ENCODE data around the gene CYB5R2.

CYB5R2 gene

GRCh38 chr11:7670641-7671040, 2.7 kb downstream of the CYB5R2 start:
- Histone ChIP-seq H3K4me3 (ENCODE audit: low read length) (peak overlapping the region; percentile 87; the same call in 1 of the 2 replicates), H3K27ac (ENCODE audit: low read length) (peak overlapping the region; percentile 98), H3K4me2 (ENCODE audit: low read length) (peak overlapping the region; percentile 98), H3K9ac (ENCODE audit: low read length) (peak overlapping the region; percentile 38; the same call in 1 of the 2 replicates), H3K9me3 (ENCODE audit: insufficient read depth, low read length) (no peaks in the 10 kb centered on the region), H4K20me1 (ENCODE audit: insufficient read depth, low read length) (peaks cover under 1% of the 10 kb centered on the region; the same call in 1 of the 2 replicates), H3K79me2 (ENCODE audit: low read length) (peaks cover 33% of the 10 kb centered on the region), H2AFZ (ENCODE audit: low read depth, low read length) (no peak overlapping the region), H3K4me1 (ENCODE audit: low read length) (peaks cover 47% of the 10 kb centered on the region), H3K27me3 (ENCODE audit: low read depth, low read length) (no peaks in the 10 kb centered on the region), H3K36me3 (replicated peaks; ENCODE audit: low read depth, low read length) (peaks cover 58% of the 10 kb centered on the region)
- TF ChIP-seq CTCF (IDR thresholded peaks at IDR 0.05; ENCODE audit: low read depth, low read length): no peak
- no peak for TF ChIP-seq EZH2phosphoT487 (IDR thresholded peaks at IDR 0.05; ENCODE audit: low read depth)

GRCh38 chr11:7668911-7669310, 4.4 kb downstream of the CYB5R2 start:
- Histone ChIP-seq H3K9me3 (ENCODE audit: insufficient read depth, low read length) (no peaks in the 10 kb centered on the region), H3K4me1 (ENCODE audit: low read length) (peaks cover 40% of the 10 kb centered on the region), H4K20me1 (ENCODE audit: insufficient read depth, low read length) (peaks cover 4% of the 10 kb centered on the region; the same call in 1 of the 2 replicates), H3K36me3 (replicated peaks; ENCODE audit: low read depth, low read length) (peaks cover 62% of the 10 kb centered on the region), H3K79me2 (ENCODE audit: low read length) (peaks cover 25% of the 10 kb centered on the region), H3K4me2 (ENCODE audit: low read length) (no peak overlapping the region), H3K27ac (ENCODE audit: low read length) (no peak overlapping the region), H3K27me3 (ENCODE audit: low read depth, low read length) (no peaks in the 10 kb centered on the region), H2AFZ (ENCODE audit: low read depth, low read length) (no peak overlapping the region), H3K4me3 (ENCODE audit: low read length) (no peak overlapping the region), H3K9ac (ENCODE audit: low read length) (no peak overlapping the region)
- TF ChIP-seq EZH2phosphoT487 (IDR thresholded peaks at IDR 0.05; ENCODE audit: low read depth) (no peak), CTCF (IDR thresholded peaks at IDR 0.05; ENCODE audit: low read depth, low read length) (no peak)

- no peak overlapping the region for H3K27ac ChIP-seq (ENCODE audit: low read length)
- H3K36me3 ChIP-seq (replicated peaks; ENCODE audit: low read depth, low read length): peaks cover 62% of the 10 kb centered on the region
- no peak overlapping the region for H3K4me2 ChIP-seq (ENCODE audit: low read length)
- H3K27me3 ChIP-seq (ENCODE audit: low read depth, low read length): no peaks in the 10 kb centered on the region
- H3K9me3 ChIP-seq (ENCODE audit: insufficient read depth, low read length): no peaks in the 10 kb centered on the region
- H2AFZ ChIP-seq (ENCODE audit: low read depth, low read length): no peak overlapping the region
- no peak overlapping the region for H3K9ac ChIP-seq (ENCODE audit: low read length)
- TF ChIP-seq EZH2phosphoT487 (IDR thresholded peaks at IDR 0.05; ENCODE audit: low read depth) (no peak), CTCF (IDR thresholded peaks at IDR 0.05; ENCODE audit: low read depth, low read length) (no peak)
- peaks cover 21% of the 10 kb centered on the region for H3K79me2 ChIP-seq (ENCODE audit: low read length)
- H3K4me1 ChIP-seq (ENCODE audit: low read length): peaks cover 40% of the 10 kb centered on the region
- no peak overlapping the region for H3K4me3 ChIP-seq (ENCODE audit: low read length)
- peaks cover 4% of the 10 kb centered on the region; the same call in 1 of the 2 replicates for H4K20me1 ChIP-seq (ENCODE audit: insufficient read depth, low read length)
Observed at GRCh38 chr11:7668464-7668863, 4.8 kb downstream of the CYB5R2 start.

- H3K9me3 ChIP-seq (ENCODE audit: insufficient read depth, low read length): no peaks in the 10 kb centered on the region
- H2AFZ ChIP-seq (ENCODE audit: low read depth, low read length): no peak overlapping the region
- H3K36me3 ChIP-seq (replicated peaks; ENCODE audit: low read depth, low read length): peaks cover 62% of the 10 kb centered on the region
Observed at GRCh38 chr11:7667460-7667859, 5.8 kb downstream of the CYB5R2 start.

More at GRCh38 chr11:7667460-7667859, 5.8 kb downstream of the CYB5R2 start:
- peaks cover 13% of the 10 kb centered on the region for H3K79me2 ChIP-seq (ENCODE audit: low read length)
- no peak overlapping the region for H3K27ac ChIP-seq (ENCODE audit: low read length)
- no peak for TF ChIP-seq EZH2phosphoT487 (IDR thresholded peaks at IDR 0.05; ENCODE audit: low read depth)
- TF ChIP-seq CTCF (IDR thresholded peaks at IDR 0.05; ENCODE audit: low read depth, low read length): no peak
- no peaks in the 10 kb centered on the region for H3K27me3 ChIP-seq (ENCODE audit: low read depth, low read length)
- peaks cover 33% of the 10 kb centered on the region for H3K4me1 ChIP-seq (ENCODE audit: low read length)
- no peak overlapping the region for H3K4me2 ChIP-seq (ENCODE audit: low read length)
- peaks cover 4% of the 10 kb centered on the region; the same call in 1 of the 2 replicates for H4K20me1 ChIP-seq (ENCODE audit: insufficient read depth, low read length)
- H3K9ac ChIP-seq (ENCODE audit: low read length): no peak overlapping the region
- no peak overlapping the region for H3K4me3 ChIP-seq (ENCODE audit: low read length)
